CD4-positive, alpha-beta T cell treated with Interleukin-6 for 4 hours (primary cell): ENCODE data around the gene PRORP.
"Not testable (repeated sequence)": the region's sequence is repeated elsewhere in the genome, so short reads cannot be mapped to it uniquely, and the experiment has no call there.

ENCODE experiments used
- DNase-seq: peaks from one replicate; pipeline ENCODE4 v3.0.0-alpha.2; 2020; ENCODE audit warnings: mixed read lengths

PRORP gene

DNA sequence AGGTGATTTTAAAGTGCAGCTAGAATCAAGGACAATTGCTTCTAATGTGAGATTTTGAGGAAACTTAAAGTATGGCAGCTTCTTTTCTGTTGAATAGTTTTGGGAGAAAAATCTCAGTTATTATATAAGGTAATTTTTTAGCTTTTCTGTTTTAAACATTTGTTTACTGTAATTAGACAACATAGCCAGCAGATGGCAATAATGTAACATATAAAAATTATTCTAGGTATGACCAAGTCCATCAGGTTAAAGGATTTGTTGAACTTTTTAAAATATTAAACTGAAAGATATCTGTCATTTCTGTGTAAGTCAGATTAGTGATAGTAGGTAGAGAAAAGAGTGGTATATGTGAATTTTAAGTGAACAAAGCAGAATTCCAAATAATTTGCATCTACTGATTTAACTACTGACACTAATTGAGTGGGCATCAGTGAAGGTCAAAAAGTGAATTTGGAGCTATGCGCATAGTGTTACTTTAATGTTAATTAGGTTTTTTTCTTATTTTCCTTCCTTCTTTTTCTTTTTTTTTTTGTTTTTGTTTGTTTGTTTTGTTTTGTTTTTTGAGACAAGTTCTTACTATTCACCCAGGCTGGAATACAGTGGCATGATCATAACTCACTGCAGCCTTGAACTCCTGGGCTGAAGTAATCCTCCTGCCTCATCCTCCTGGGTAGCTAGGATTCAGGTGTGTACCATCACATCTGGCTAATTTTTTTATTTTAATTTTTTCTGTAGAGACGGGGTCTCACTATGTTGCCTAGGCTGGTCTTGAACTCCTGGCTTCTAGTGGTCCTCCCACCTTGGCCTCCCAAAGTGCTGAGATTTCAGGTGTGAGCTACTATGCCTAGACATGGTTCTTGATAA, 18.6 kb downstream of the PRORP start:
- no peak for DNase-seq

DNA sequence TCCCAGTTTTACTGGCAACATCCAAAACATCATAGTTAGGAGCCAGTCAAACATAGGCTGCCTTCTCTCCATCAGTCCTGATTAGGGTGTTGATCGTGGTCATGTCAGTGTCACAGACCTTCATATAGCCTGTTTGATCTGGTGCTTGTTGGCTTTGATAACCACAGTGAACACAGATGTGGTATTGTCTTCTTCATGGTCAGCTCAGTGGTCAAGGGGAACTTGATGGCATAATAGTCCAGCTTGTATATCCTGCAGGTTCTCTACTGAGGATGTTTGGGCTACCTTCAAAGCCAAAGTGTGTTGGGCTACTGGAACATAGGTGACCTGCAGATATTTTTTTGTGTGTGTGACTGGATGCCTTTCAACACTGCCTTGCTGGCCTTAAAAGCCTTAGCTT, 21.7 kb downstream of the PRORP start:
- DNase-seq, result no peak

DNA sequence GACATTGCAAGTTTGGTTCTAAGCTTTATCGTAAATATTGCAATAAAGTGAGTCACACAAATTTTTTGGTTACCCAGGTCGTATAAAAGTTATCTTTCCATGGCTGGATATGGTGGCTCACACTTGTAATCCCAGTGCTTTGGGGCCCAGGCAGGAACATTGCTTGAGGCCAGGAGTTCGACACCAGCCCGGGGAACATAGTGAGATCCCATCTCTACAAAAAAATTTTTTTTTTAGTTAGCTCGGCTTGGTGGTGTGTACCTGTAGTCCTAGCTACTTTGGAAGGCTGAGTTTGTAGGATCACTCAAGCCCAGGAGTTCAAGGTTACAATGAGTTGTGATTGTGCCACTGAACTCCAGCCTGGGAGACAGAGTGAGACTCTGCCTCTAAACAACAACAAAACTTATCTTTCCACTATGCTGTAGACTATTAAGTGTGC, 24.4 kb downstream of the PRORP start:
- no peak for DNase-seq

DNA sequence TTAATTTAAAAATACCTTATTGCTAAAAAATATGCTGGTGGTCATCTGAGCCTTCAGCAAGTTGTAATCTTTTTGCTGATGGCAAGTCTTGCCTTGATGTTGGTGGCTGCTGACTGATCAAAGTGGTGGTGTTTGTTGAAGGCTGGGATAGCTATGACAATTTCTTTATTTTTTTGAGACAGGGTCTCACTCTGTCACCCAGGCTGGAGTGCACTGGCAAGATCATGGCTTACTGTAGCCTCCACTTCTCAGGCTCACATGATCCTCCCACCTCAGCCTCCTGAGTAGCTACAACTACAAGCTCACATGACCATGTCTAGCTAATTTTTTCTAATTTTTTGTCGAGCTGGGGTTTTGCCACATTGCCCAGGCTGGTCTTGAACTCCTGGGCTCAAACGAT, 24.8 kb downstream of the PRORP start:
- no peak for DNase-seq

DNA sequence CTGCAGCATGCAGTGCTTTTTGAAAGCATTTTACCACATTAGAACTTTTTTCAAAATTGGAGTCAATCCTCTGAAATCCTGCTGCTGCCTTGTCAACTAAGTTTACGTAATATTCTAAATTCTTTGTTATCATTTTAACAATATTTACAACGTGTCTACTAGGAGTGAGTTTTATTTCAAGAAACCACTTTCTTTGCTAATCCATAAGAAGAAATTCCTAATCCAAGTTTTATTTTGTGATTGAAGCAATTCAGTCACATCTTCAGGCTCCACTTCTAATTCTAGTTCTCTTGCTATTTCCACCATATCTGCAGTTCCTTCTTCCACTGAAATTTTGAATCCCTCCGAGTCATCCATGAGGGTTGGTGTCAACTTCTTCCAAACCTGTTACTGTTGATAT, 25.4 kb downstream of the PRORP start:
- no peak for DNase-seq

- no peak for DNase-seq
Observed at GRCh38 chr14:35149239-35149638, 26.9 kb downstream of the PRORP start.

DNA sequence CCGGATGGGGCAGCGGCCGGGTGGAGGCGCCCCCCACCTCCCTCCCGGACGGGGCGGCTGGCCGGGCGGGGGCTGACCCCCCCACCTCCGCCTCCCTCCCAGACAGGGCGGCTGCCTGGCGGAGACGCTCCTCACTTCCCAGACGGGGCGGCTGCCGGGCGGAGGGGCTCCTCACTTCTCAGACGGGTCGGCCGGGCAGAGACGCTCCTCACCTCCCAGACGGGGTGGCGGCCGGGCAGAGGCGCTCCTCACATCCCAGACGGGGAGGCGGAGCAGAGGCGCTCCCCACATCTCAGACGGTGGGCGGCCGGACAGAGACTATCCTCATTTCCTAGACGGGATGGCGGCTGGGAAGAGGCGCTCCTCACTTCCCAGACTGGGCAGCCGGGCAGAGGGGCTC, 30.2 kb downstream of the PRORP start:
- DNase-seq, result not testable (repeated sequence)

DNA sequence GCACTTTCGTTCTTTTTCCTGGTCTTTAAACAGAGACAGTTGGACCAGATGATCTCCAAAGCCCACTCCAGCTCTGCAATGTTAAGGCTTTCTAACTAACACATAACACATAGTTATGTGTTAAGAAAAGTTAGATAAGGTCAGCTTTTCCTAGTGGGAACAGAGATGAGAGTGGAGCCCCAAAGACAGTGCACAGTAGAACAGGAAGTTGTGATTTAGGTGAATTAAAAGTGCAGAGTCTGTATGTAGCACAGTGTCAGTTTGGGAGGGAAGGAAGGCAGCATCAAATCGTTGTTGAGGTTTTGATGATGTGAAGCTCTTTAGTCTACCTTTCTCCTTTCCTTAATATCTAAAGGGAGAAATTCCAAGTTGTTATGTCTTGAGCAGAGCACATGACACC, 31.7 kb downstream of the PRORP start:
- no peak for DNase-seq

DNA sequence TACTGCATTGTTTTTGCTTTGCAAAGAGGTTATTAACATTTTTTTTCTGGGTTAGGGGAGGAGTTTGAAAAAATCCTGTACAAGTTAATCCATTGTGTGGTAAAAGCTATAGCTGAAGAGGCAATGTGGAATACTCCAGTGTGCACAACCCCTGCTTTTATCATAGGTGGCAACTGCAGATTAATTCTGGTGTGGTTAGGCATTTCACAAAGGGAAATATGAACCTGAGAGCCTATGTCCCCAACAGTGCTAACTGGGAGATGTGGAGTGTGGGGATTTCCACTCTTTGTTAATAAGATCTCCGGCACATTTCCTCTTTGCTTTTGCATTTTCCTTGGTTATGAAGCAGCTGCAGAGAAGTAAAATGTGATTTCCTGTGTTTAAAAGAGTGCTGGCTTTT, 33.6 kb downstream of the PRORP start:
- DNase-seq, result no peak

DNA sequence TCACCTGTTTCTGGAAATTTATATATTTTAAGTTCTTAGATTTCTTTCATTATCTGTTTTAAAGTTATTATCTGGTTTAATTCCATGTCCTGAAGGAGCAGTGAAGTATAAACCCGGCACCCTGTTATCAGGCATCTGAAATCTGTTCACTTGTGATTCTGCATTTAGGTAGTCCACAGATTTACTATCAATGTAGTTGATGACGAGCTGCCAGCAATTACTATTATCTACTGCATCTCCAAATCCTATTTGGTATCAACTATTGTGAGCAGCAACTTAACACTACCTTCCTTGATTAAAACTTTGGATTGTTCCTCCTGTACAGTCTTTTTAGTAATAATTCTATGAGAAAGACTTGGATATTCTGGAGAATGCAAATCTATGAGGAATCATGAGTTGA, 36.1 kb downstream of the PRORP start:
- DNase-seq, result no peak

GRCh38 chr14:35158951-35159653, 36.8 kb downstream of the PRORP start:
- DNase-seq, result no peak

DNA sequence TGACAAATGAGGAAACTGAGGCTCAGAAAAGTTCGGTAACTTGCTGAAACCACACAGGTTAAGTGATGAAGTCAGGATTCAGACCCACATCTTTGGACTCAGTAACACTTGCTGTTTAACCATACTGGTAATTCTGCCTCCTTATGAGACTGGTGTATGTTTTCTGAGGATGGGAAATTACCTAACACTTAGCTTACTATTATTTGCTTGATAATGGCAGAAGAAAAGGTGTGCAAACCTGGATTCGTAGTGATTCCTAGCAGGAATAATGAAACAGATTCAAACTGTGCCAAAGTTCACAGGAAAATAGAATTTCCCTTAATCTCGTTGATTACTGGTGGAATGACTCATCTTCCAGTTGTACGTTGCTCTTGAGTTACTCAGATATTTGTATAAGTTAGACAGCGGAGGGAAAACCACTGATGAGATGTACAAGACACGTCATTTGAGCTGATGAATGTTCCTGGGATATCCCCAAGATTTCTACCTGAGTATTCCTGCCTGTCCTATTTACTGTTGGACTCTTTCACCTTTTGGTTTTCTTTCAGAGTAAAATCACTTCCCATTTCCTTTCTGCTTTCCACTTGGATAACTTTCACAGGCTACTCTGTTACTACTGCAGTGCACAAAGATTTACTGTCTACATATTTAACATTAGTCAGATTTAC, 37.5 kb downstream of the PRORP start:
- no peak for DNase-seq

GRCh38 chr14:35161231-35161630, 38.9 kb downstream of the PRORP start:
- no peak for DNase-seq

- DNase-seq, result no peak
Observed at GRCh38 chr14:35163384-35163783, 41.0 kb downstream of the PRORP start.

- DNase-seq, result no peak
Observed at GRCh38 chr14:35164849-35165248, 42.5 kb downstream of the PRORP start.

GRCh38 chr14:35167496-35167895, 45.1 kb downstream of the PRORP start:
- no peak for DNase-seq
